ENCODE results near the gene MPRIP. TPM values are rescaled to one million over a fixed set of nuclear protein-coding genes. Genes with fewer than 3 reads are reported as not detected.

MPRIP gene
- total and polyA plus RNA-seq, 2 donors (not counting 3 experiments of a cell fraction or from before 2014, with no cell fraction given): 94.6 to 246 TPM

DNA sequence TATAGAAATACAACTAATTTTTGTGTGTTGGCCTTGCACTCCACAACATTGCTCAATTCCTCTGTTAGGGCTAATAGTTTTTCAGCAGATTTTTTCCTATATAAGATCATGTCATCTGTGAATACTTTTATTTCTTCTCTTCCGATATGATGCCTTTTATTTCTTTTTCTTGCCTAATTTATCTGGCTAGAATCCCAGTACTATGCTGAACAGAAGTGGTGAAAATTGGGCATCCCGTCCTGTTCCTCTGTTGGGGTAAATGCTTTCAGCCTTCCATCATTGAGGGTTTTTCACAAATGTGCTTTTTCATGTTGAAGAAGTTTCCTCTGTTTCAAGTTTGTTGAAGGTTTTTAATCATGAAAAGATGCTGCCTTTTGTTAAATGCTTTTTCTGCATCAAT is 47.6 kb upstream of the MPRIP start:
- no TSS peak for BruUV-seq (replicated peaks)
- ChIA-PET POLR2A (no interaction called here), CTCF (interaction anchor here (6.1 kb wide), 1 partner anchor 16 kb away, joined by 100 read pairs; no protein-coding TSS in a partner anchor)
- Histone ChIP-seq H2AFZ (ENCODE audit: low read depth, low read length) (no peak overlapping the region), H3K4me1 (ENCODE audit: control insufficient read depth, extremely low read depth, insufficient read depth, low read length) (peaks cover 3% of the 10 kb centered on the region), H3K9me3 (replicated peaks; ENCODE audit: control insufficient read depth, insufficient read depth, low read length) (no peaks in the 10 kb centered on the region), H3K36me3 (ENCODE audit: control insufficient read depth in 2 of 2, extremely low read depth in 1 of 2, insufficient read depth in 2 of 2, low read length in 2 of 2) (no peaks in the 10 kb centered on the region), H4K20me1 (replicated peaks; ENCODE audit: control insufficient read depth, extremely low read depth, insufficient read depth, low read length) (no peaks in the 10 kb centered on the region), H3K79me2 (ENCODE audit: control insufficient read depth, insufficient read depth, low read length) (no peaks in the 10 kb centered on the region), H3K4me3 (replicated peaks in 1 of 3; ENCODE audit: insufficient read depth in 1 of 3, low read depth in 1 of 3, low read length in 3 of 3) (no peak overlapping the region), H3K27ac (ENCODE audit: insufficient read depth, low read depth, low read length) (no peak overlapping the region), H3K9me1 (replicated peaks; ENCODE audit: control insufficient read depth, extremely low read depth, insufficient read depth, low read length) (no peaks in the 10 kb centered on the region), H3K9ac (replicated peaks; ENCODE audit: extremely low read depth, insufficient read depth, low read length) (no peak overlapping the region), H3K27me3 (ENCODE audit: control insufficient read depth in 2 of 2, insufficient read depth in 2 of 2, low read length in 2 of 2) (peaks cover 1 to 12% of the 10 kb centered on the region in 2 experiments), H3K4me2 (ENCODE audit: insufficient read depth, low read length) (no peak overlapping the region)
- dilution Hi-C loops (cut with MboI; ENCODE audit: extremely low pct_ligation_motif_present, low sequenced_read_pairs): no loop called here
- DNase-seq (ENCODE audit: low read depth, low spot score) (no peak), FAIRE-seq (no peak)
- TF ChIP-seq GATA2 (IDR thresholded peaks at IDR 0.05; ENCODE audit: insufficient read depth, insufficient read length, low read depth, low read length) (no peak), JUN (IDR thresholded peaks at IDR 0.05; ENCODE audit: borderline replicate concordance, insufficient read depth, insufficient read length, low read depth) (no peak), POLR2AphosphoS5 (IDR thresholded peaks at IDR 0.05; ENCODE audit: insufficient read depth, low read depth, low read length) (no peak), MYC (IDR thresholded peaks at IDR 0.05; ENCODE audit: low read depth, low read length) (no peak), FOS (IDR thresholded peaks at IDR 0.05; ENCODE audit: borderline replicate concordance, insufficient read depth, low read length) (no peak), EZH2 (IDR thresholded peaks at IDR 0.05; ENCODE audit: borderline replicate concordance, low read depth, low read length, severe bottlenecking) (no peak), POLR2A (IDR thresholded peaks at IDR 0.05; ENCODE audit: low read depth, low read length) (no peak)
- TF ChIP-seq, protein P1, sequence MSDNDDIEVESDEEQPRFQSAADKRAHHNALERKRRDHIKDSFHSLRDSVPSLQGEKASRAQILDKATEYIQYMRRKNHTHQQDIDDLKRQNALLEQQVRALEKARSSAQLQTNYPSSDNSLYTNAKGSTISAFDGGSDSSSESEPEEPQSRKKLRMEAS (IDR thresholded peaks at IDR 0.05; ENCODE audit: insufficient read depth, insufficient read length): no peak
- TF ChIP-seq, protein P2, sequence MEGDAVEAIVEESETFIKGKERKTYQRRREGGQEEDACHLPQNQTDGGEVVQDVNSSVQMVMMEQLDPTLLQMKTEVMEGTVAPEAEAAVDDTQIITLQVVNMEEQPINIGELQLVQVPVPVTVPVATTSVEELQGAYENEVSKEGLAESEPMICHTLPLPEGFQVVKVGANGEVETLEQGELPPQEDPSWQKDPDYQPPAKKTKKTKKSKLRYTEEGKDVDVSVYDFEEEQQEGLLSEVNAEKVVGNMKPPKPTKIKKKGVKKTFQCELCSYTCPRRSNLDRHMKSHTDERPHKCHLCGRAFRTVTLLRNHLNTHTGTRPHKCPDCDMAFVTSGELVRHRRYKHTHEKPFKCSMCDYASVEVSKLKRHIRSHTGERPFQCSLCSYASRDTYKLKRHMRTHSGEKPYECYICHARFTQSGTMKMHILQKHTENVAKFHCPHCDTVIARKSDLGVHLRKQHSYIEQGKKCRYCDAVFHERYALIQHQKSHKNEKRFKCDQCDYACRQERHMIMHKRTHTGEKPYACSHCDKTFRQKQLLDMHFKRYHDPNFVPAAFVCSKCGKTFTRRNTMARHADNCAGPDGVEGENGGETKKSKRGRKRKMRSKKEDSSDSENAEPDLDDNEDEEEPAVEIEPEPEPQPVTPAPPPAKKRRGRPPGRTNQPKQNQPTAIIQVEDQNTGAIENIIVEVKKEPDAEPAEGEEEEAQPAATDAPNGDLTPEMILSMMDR (IDR thresholded peaks at IDR 0.05; ENCODE audit: extremely low read depth in 1 of 2, insufficient read depth in 1 of 2, low read depth in 1 of 2, low read length in 2 of 2): no peak
- intact Hi-C loops (cut with micrococcal nuclease): loop anchor here (5.0 kb wide), 1 partner anchor 198 kb away; no protein-coding TSS in a partner anchor

Measured in endothelial cell of umbilical vein (primary cell).